CD4-positive, alpha-beta T cell (primary cell): ENCODE results near the gene LSAMP. TPM values are rescaled to one million over a fixed set of nuclear protein-coding genes. Genes with fewer than 3 reads are reported as not detected.

ENCODE experiments used
- ATAC-seq: fragments of 200-7000 bp; cut with Tn5 transposase; one replicate; pipeline ENCODE4 v1.10.0; 2022; ENCODE audit warnings: mild to moderate bottlenecking; ENCODE audit not compliant: poor library complexity
- CTCF ChIA-PET: fragments of 350-600 bp; sonication (Branson Sonifier 250); formaldehyde crosslinking; loops from one replicate; lab custom pipeline; 2021; ENCODE audit warnings: antibody characterized with exemption, inconsistent platforms; lab: Charles Lee
- POLR2A ChIA-PET: fragments of 350-600 bp; sonication (Branson Sonifier 250); formaldehyde crosslinking; loops from one replicate; lab custom pipeline; 2021; ENCODE audit warnings: antibody characterized with exemption, inconsistent platforms; lab: Charles Lee
- DNase-seq, 14 experiments: peaks; one replicate each; pipeline ENCODE4 v3.0.0-alpha.2; 2013 to 2020; ENCODE audit warnings: mixed read lengths in 2 of 14
- H3K27ac ChIP-seq, 2 donors: one replicate each; pipeline versions ENCODE4 v1.5.1 to v1.7.0; 2013; ENCODE audit warnings: low read length in 2 of 2, low read depth in 1 of 2, mild to moderate bottlenecking in 1 of 2
- H3K27me3 ChIP-seq, 2 experiments: 1 replicate in 1 of 2; 2 replicates in 1 of 2; pipeline versions ENCODE4 v1.6.1 to v1.7.0; 2013; ENCODE audit warnings: low read length in 2 of 2, control low read depth in 1 of 2, mild to moderate bottlenecking in 1 of 2, moderate library complexity in 1 of 2; ENCODE audit not compliant: insufficient read depth in 2 of 2, control insufficient read depth in 1 of 2
- H3K36me3 ChIP-seq: one replicate; pipeline ENCODE4 v1.6.1; 2013; ENCODE audit warnings: low read length, control low read depth; ENCODE audit not compliant: insufficient read depth
- H3K4me1 ChIP-seq: one replicate; pipeline ENCODE4 v1.6.1; 2013; ENCODE audit warnings: low read length, control low read depth; ENCODE audit not compliant: insufficient read depth
- H3K4me3 ChIP-seq: one replicate; pipeline ENCODE4 v1.5.1; 2013; ENCODE audit warnings: mild to moderate bottlenecking, low read length, moderate library complexity
- H3K9me3 ChIP-seq, 2 experiments: 1 replicate in 1 of 2; 2 replicates in 1 of 2; pipeline versions ENCODE4 v1.6.1 to v1.7.0; 2013; ENCODE audit warnings: low read length in 2 of 2, mild to moderate bottlenecking in 2 of 2, control low read depth in 1 of 2, moderate library complexity in 1 of 2; ENCODE audit not compliant: control insufficient read depth in 1 of 2, insufficient read depth in 1 of 2
- H3K27ac Mint-ChIP-seq: one replicate; pipeline ENCODE4 v1.8.0; 2020; ENCODE audit warnings: mixed read lengths
- H3K27me3 Mint-ChIP-seq: one replicate; pipeline ENCODE4 v1.8.0; 2021; ENCODE audit warnings: mixed read lengths
- H3K36me3 Mint-ChIP-seq: one replicate; pipeline ENCODE4 v1.8.0; 2021; ENCODE audit warnings: low read depth, mixed read lengths
- H3K4me1 Mint-ChIP-seq: one replicate; pipeline ENCODE4 v1.8.0; 2021; ENCODE audit warnings: low read depth, mixed read lengths
- H3K4me3 Mint-ChIP-seq: one replicate; pipeline ENCODE4 v1.8.0; 2020; ENCODE audit warnings: mild to moderate bottlenecking, mixed read lengths
- H3K9me3 Mint-ChIP-seq: one replicate; pipeline ENCODE4 v1.8.0; 2020; ENCODE audit warnings: mixed read lengths
- CTCF ChIP-seq: fragments of 200-600 bp; IDR thresholded peaks from one replicate; pipeline ENCODE4 v1.8.0; 2022; ENCODE audit warnings: antibody characterized with exemption, mild to moderate bottlenecking
- intact Hi-C, 2 experiments: fragments of 100-400 bp; cut with DNase I in 1 of 2; cut with micrococcal nuclease in 1 of 2; formaldehyde crosslinking; loops; one replicate each; pipeline versions ENCODE4 v1.15.1 to v1.9.0; 2023 to 2025; cut with DNase I, micrococcal nuclease
- total RNA-seq, 174 experiments: library from RNA in 2 of 174; stranded (reverse) in 2 of 174; gene quantifications; one replicate each; pipeline ENCODE4 v1.2.3 and lab custom pipeline; 2021 to 2026

Gene LSAMP
- total RNA-seq, 2 experiments from 2014 or later = not detected

- no peak for DNase-seq
- Histone ChIP-seq H3K27me3 (no peaks in the 10 kb centered on the region), H3K4me3 (no peak overlapping the region), H3K9me3 (no peaks in the 10 kb centered on the region), H3K36me3 (no peaks in the 10 kb centered on the region), H3K27ac (no peak overlapping the region), H3K4me1 (no peaks in the 10 kb centered on the region)
- ATAC-seq = no peak
- H3K4me1 Mint-ChIP-seq = no peaks in the 10 kb centered on the region
- intact Hi-C loops = no loop called here
- H3K27ac Mint-ChIP-seq = no peak overlapping the region
- H3K36me3 Mint-ChIP-seq = no peaks in the 10 kb centered on the region
- no peak overlapping the region for H3K4me3 Mint-ChIP-seq
- H3K27me3 Mint-ChIP-seq = no peaks in the 10 kb centered on the region
- CTCF ChIA-PET = no interaction called here
- TF ChIP-seq CTCF = no peak
- no peaks in the 10 kb centered on the region for H3K9me3 Mint-ChIP-seq
- POLR2A ChIA-PET = no interaction called here
Observed at GRCh38 chr3:116348216-116348615, 97.1 kb downstream of the LSAMP start.

DNA sequence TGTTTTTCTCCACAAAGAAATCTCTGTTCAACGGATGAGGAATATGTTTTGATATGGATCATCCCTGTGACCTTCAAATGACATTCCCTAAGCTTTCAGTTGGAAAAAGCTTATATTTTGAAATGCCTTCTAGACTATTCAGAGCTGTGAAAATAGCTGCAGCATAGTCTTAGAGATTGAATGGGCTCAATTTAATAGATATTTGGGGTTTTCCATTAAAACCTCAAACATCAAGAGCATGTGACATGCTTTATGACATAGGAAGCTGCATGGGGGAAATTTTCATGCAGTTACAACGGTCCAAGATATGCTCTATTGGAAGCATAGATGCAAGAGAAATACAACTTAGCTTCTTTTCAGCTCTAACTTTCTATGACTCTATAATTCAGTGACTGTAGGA is 102.8 kb downstream of the LSAMP start:
- Histone ChIP-seq H3K27me3 (no peaks in the 10 kb centered on the region), H3K4me1 (no peaks in the 10 kb centered on the region), H3K36me3 (no peaks in the 10 kb centered on the region), H3K9me3 (no peaks in the 10 kb centered on the region), H3K4me3 (no peak overlapping the region), H3K27ac (no peak overlapping the region)
- no peak for ATAC-seq
- POLR2A ChIA-PET = no interaction called here
- no peak for TF ChIP-seq CTCF
- intact Hi-C loops = no loop called here
- Mint-ChIP-seq H3K27ac (no peak overlapping the region), H3K4me3 (no peak overlapping the region), H3K4me1 (no peaks in the 10 kb centered on the region), H3K36me3 (no peaks in the 10 kb centered on the region), H3K27me3 (no peaks in the 10 kb centered on the region), H3K9me3 (peaks cover 5% of the 10 kb centered on the region)
- CTCF ChIA-PET = no interaction called here
- DNase-seq = no peak

DNA sequence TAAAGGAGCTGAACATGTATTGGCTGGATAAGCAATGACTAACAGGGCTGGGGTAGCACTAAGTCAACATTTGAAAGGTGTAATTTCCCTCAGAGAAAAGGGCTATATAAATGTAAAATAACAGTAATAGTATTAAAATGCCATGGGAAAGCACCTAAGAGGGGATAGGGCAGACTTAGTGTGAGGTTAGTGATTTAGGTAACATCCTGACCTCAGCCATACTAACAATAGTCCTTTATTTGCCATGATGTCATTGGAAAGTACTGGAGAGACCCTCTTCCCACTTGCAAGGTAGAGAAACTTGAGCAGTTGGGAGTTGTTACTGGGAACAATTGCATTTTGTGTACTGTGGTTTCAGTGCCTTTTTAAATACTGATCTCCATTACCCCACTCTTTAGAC is 103.4 kb downstream of the LSAMP start:
- no peak overlapping the region for H3K27ac ChIP-seq
- no peak overlapping the region for H3K27ac Mint-ChIP-seq
- peaks cover 5% of the 10 kb centered on the region for H3K9me3 Mint-ChIP-seq
- CTCF ChIA-PET = no interaction called here
- H3K4me3 Mint-ChIP-seq = no peak overlapping the region
- H3K9me3 ChIP-seq = no peaks in the 10 kb centered on the region
- no peaks in the 10 kb centered on the region for H3K36me3 Mint-ChIP-seq
- H3K27me3 ChIP-seq = no peaks in the 10 kb centered on the region
- no peaks in the 10 kb centered on the region for H3K36me3 ChIP-seq
- POLR2A ChIA-PET = no interaction called here
- H3K4me3 ChIP-seq = no peak overlapping the region
- no peak for TF ChIP-seq CTCF
- intact Hi-C loops = no loop called here
- H3K4me1 Mint-ChIP-seq = no peaks in the 10 kb centered on the region
- ATAC-seq (no peak), DNase-seq (no peak)
- H3K4me1 ChIP-seq = no peaks in the 10 kb centered on the region
- H3K27me3 Mint-ChIP-seq = no peaks in the 10 kb centered on the region
